ENCODE results near the gene OR10AD1.

DNA sequence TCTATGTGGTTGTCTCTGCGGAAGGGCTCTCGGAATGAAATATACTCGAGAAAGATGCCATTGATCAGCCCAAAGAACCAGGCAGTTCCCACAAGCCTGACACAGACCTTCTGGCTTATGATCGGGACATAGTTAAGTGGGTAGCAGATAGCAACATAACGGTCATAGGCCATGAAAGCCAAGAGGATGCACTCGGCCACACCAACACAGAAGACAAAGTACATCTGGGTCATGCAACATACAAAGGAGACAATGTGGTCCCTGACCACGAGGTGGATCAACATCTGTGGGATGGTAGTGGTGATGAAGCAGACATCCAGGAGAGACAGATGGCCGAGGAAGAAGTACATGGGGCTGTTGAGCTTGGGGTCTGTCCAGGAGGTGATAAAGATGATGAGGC lies 326 bp downstream of the OR10AD1 start:
- TF ChIP-seq, protein P1, sequence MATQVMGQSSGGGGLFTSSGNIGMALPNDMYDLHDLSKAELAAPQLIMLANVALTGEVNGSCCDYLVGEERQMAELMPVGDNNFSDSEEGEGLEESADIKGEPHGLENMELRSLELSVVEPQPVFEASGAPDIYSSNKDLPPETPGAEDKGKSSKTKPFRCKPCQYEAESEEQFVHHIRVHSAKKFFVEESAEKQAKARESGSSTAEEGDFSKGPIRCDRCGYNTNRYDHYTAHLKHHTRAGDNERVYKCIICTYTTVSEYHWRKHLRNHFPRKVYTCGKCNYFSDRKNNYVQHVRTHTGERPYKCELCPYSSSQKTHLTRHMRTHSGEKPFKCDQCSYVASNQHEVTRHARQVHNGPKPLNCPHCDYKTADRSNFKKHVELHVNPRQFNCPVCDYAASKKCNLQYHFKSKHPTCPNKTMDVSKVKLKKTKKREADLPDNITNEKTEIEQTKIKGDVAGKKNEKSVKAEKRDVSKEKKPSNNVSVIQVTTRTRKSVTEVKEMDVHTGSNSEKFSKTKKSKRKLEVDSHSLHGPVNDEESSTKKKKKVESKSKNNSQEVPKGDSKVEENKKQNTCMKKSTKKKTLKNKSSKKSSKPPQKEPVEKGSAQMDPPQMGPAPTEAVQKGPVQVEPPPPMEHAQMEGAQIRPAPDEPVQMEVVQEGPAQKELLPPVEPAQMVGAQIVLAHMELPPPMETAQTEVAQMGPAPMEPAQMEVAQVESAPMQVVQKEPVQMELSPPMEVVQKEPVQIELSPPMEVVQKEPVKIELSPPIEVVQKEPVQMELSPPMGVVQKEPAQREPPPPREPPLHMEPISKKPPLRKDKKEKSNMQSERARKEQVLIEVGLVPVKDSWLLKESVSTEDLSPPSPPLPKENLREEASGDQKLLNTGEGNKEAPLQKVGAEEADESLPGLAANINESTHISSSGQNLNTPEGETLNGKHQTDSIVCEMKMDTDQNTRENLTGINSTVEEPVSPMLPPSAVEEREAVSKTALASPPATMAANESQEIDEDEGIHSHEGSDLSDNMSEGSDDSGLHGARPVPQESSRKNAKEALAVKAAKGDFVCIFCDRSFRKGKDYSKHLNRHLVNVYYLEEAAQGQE (IDR thresholded peaks at IDR 0.05; ENCODE audit: insufficient read depth in 1 of 2, low read depth in 2 of 2, low read length in 2 of 2): no peak
- TF ChIP-seq POLR2AphosphoS5 (IDR thresholded peaks at IDR 0.05; ENCODE audit: low read depth, low read length): no peak
- TF ChIP-seq SIN3A (IDR thresholded peaks at IDR 0.05; ENCODE audit: borderline replicate concordance, insufficient read depth, low read length): no peak
- no peak for TF ChIP-seq FOXP2 (optimal IDR thresholded peaks at IDR 0.05; ENCODE audit: borderline replicate concordance, extremely low read depth, extremely low read length, insufficient read depth)

Measured in PFSK-1 (cell line).